ENCODE results near the gene NEK11. TPM values are rescaled to one million over a fixed set of nuclear protein-coding genes. Genes with fewer than 3 reads are reported as not detected.

The NEK11 gene
- total and polyA plus RNA-seq, 9 of the 15 experiments (the other 6 are each of a cell fraction or from before 2014, with no cell fraction given): 0.28 to 1.5 (median 0.87) TPM

GRCh38 chr3:131233900-131234668 is 207.4 kb downstream of the NEK11 start:
- POLR2A ChIA-PET: interaction anchor here (0.8 kb wide), 1 partner anchor 957 kb away, joined by 3 read pairs; no protein-coding TSS in a partner anchor
- no peak for TF ChIP-seq ARID2 (IDR thresholded peaks at IDR 0.05)
- TF ChIP-seq PCBP1 (IDR thresholded peaks at IDR 0.05; ENCODE audit: low read depth, low read length, poor library complexity, severe bottlenecking): no peak
- TF ChIP-seq CAMTA2 (CRISPR knock-in tag; conservative IDR thresholded peaks at IDR 0.05): no peak
- no peak for TF ChIP-seq ZNF347 (CRISPR knock-in tag; IDR thresholded peaks at IDR 0.05; ENCODE audit: low read depth)
- TF ChIP-seq HDAC2 (IDR thresholded peaks at IDR 0.05): no peak
- no peak for TF ChIP-seq BHLHE40 (IDR thresholded peaks at IDR 0.05; ENCODE audit: low read length)
- TF ChIP-seq FOXM1 (IDR thresholded peaks at IDR 0.05; ENCODE audit: low read depth): no peak
- TF ChIP-seq FOXM1 (CRISPR knock-in tag; IDR thresholded peaks at IDR 0.05; ENCODE audit: low read depth): no peak
- no peak for TF ChIP-seq ZMIZ1 (IDR thresholded peaks at IDR 0.05; ENCODE audit: low read depth in 2 of 2, low read length in 2 of 2)
- no peak for TF ChIP-seq TAF7 (tag; IDR thresholded peaks at IDR 0.05)
- TF ChIP-seq STAG1 (CRISPR knock-in tag; IDR thresholded peaks at IDR 0.05; ENCODE audit: borderline replicate concordance): no peak
- TF ChIP-seq SUPT5H (IDR thresholded peaks at IDR 0.05): no peak
- no peak for TF ChIP-seq CCNT2 (IDR thresholded peaks at IDR 0.05; ENCODE audit: borderline replicate concordance, extremely low read depth, insufficient read length, low read depth, low read length)
- no peak for TF ChIP-seq MXD1 (CRISPR knock-in tag; IDR thresholded peaks at IDR 0.05; ENCODE audit: borderline replicate concordance, poor library complexity, severe bottlenecking)
- no peak for TF ChIP-seq ZNF436 (CRISPR knock-in tag; IDR thresholded peaks at IDR 0.05)
- TF ChIP-seq, protein P1, sequence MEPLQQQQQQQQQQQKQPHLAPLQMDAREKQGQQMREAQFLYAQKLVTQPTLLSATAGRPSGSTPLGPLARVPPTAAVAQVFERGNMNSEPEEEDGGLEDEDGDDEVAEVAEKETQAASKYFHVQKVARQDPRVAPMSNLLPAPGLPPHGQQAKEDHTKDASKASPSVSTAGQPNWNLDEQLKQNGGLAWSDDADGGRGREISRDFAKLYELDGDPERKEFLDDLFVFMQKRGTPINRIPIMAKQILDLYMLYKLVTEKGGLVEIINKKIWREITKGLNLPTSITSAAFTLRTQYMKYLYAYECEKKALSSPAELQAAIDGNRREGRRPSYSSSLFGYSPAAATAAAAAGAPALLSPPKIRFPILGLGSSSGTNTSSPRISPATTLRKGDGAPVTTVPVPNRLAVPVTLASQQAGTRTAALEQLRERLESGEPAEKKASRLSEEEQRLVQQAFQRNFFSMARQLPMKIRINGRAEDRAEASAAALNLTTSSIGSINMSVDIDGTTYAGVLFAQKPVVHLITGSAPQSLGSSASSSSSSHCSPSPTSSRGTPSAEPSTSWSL (CRISPR knock-in tag; IDR thresholded peaks at IDR 0.05; ENCODE audit: borderline replicate concordance): no peak
- no peak for TF ChIP-seq EGR1 (conservative IDR thresholded peaks at IDR 0.05)

More at GRCh38 chr3:131233900-131234668, 207.4 kb downstream of the NEK11 start:
- CTCF ChIA-PET (ENCODE audit: low intra/inter-chr PET ratio): no interaction called here
- ATAC-seq (no peak), FAIRE-seq (no peak), DNase-seq (ENCODE audit: extremely low read depth in 1 of 4, low spot score in 3 of 4) (no peak)
- WGBS (ENCODE audit: insufficient coverage, low coverage, missing lambda C conversion rate): 2% methylated on average over 5 of the region's 5 CpGs
- Histone ChIP-seq H3K9me1 (ENCODE audit: control insufficient read depth, insufficient read depth, low read length) (no peaks in the 10 kb centered on the region), H3K4me2 (ENCODE audit: insufficient read depth, low read length) (no peak overlapping the region), H3K36me3 (ENCODE audit: control insufficient read depth, insufficient read depth, low read length) (no peaks in the 10 kb centered on the region), H4K20me1 (replicated peaks; ENCODE audit: control insufficient read depth, insufficient read depth, low read length) (no peaks in the 10 kb centered on the region), H3K4me1 (replicated peaks in 1 of 2; ENCODE audit: control insufficient read depth in 2 of 2, insufficient read depth in 2 of 2, low read length in 2 of 2) (no peaks in the 10 kb centered on the region), H2AFZ (ENCODE audit: low read depth, low read length) (no peak overlapping the region), H3K27me3 (ENCODE audit: control insufficient read depth in 2 of 2, insufficient read depth in 2 of 2, low read length in 2 of 2) (no peaks in the 10 kb centered on the region; a peak in 1 of 5 replicates), H3K79me2 (ENCODE audit: control insufficient read depth, insufficient read depth, low read length) (no peaks in the 10 kb centered on the region), H3K9me3 (replicated peaks; ENCODE audit: control insufficient read depth, insufficient read depth, low read depth, low read length) (no peaks in the 10 kb centered on the region), H3K4me3 (no peak overlapping the region), H3K9ac (ENCODE audit: insufficient read depth in 1 of 2, low read depth in 2 of 2, low read length in 2 of 2) (no peak overlapping the region), H3K27ac (ENCODE audit: extremely low read depth, low read depth, low read length) (no peak overlapping the region)
- in situ Hi-C loops (cut with MboI) (no loop called here), intact Hi-C loops (cut with micrococcal nuclease) (no loop called here)
- BruUV-seq (replicated peaks): no TSS peak
